Stimulated activated CD4-positive, alpha-beta T cell treated with anti-CD3 and anti-CD28 coated beads, Interleukin-1b, Interleukin-23, amount 100 ng/mL, for 1 hour (primary cell): ENCODE measurements around the gene TAC3.
"Not testable (repeated sequence)": the region's sequence is repeated elsewhere in the genome, so short reads cannot be mapped to it uniquely, and the experiment has no call there.

Experiments used
- DNase-seq, 2 donors: peaks; one replicate each; pipeline ENCODE4 v3.0.0-alpha.2; 2020; ENCODE audit warnings: low read depth in 2 of 2

TAC3 gene

DNA sequence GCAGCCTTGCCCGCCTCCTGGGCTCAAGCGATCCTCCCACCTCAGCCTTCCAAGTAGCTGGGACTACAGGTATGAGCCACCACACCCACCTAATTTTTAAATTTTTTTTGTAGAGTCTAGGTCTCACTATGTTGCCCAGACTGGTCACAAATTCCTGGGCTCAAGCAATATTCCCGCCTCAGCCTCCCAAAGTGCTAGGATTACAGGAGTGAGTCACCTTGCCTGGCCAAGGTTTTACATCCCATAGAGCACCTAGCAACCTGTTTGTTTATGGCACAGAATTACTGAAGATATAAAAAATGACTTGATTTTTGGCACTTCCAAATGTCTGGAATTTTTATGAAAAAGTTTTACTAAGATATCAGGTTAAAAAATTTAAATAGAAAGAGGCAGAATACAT is 17.1 kb upstream of the TAC3 start:
- DNase-seq = no peak

DNA sequence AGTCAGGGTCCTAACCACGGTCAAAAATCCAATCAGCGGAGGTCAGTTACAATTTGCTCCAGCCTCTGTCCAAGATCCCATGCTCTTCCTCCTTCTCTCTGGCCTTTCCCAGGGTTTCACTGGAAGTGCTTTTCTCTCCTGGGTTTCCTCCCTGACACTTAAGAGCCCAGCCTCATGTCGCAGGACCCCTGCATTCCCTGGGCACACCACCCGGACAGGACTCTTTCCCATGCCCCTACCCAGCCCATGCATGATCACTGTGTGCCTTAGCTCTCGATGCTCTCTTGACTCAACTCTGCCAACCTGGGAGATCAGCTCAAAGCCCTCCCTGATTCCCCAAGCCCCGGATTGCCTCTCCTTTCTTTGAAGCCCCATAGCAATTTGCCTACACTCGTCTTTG is 15.5 kb upstream of the TAC3 start:
- no peak for DNase-seq

DNA sequence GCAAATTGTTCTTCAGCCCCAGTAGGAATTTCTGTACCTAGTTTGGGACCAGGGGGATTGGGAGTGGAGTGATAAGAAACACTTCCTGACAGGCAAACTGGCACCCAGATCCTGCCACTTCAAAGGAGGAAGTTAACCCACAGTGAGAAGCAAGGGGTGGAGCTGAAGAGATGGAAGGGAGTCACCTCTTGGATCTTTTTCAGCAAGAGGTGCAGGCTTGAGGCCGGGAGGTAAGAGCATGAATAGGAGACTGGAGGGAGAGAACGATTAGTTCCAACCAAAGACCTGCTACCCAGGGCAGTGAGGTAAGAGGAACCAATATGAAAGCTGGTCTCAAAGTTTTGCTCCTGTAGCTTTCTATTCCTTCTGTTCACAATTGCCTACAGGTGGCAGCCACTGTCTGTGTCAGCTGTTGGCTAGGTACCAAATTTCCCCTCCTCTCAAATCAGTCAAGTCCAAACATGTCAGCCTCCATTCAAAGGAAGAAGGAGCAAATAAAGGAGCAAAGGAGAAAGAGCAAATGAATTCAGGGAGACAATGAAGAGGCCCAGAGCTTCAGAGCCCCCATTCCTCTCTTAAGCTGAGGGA is 14.9 kb upstream of the TAC3 start:
- no peak for DNase-seq

- no peak for DNase-seq
Observed at GRCh38 chr12:57029457-57029856, 13.1 kb upstream of the TAC3 start.

GRCh38 chr12:57027805-57028153 is 11.4 kb upstream of the TAC3 start:
- DNase-seq = no peak

DNA sequence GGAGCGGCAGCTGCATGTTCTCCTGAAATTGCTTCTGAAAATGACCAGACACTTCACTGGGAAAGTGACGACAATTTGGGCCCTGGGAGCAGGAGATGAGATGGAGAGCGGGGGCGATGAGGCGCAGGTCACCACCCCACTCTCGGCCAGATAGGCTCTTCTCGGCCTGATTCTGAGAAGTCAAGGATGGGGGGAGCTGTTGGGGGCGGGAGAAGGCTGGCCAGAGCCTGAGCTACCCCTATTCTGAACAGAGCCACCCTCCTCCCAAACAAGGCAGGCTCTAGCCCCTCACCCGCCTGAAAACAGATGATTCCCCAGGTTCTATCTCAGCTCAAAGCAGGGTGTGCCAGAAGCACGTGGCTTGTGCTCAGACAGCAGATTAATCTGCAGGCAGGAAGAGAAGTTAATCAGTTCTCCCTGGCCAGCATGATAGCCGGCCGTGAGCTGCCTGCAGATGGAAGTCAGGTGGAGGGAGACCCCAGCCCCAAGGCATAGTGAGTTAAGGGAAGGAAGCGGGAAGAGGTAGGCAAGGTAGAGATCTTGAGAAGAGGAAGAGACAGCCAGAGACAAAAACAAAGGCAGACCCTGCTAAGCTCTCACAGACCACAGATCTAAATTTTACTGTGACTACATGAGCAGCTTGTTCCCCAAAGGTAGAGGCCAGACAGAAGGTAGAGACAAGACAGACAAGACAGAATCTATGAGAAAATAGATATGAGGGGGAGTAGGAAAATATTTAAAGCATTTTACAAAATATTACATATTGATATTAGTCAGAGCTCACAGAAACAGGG is 10.9 kb upstream of the TAC3 start:
- no peak for DNase-seq

DNA sequence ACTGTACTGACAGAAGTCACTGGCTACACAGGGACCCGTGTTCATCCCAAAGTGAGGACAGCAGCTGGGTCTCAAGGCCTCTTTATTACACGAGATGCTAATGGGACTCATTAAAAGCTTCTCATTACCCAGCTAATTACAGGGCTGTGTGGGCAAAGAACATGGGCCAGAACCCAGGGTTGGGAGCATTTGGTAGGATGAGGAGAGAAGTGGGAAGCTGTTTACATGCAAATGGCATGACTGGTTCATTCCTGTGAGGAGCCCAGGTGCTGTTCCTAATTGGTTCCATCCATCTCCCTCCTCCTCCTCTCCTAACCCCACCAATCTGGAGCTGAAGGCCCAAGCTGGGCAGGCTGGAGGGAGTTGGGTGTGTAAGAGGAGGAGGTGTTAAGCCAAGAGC is 8.9 kb upstream of the TAC3 start:
- DNase-seq = no peak

- not testable (repeated sequence) for DNase-seq
Observed at GRCh38 chr12:57022324-57022723, 6.0 kb upstream of the TAC3 start.

- DNase-seq = no peak
Observed at GRCh38 chr12:57019983-57020719, 3.8 kb upstream of the TAC3 start.

GRCh38 chr12:57018906-57019305 is 2.6 kb upstream of the TAC3 start:
- DNase-seq = no peak

GRCh38 chr12:57018353-57018752 is 2.0 kb upstream of the TAC3 start:
- not testable (repeated sequence) for DNase-seq

GRCh38 chr12:57012600-57013465 is 3.5 kb downstream of the TAC3 start:
- no peak for DNase-seq

- DNase-seq = no peak
Observed at GRCh38 chr12:57011438-57012424, 4.6 kb downstream of the TAC3 start.

DNA sequence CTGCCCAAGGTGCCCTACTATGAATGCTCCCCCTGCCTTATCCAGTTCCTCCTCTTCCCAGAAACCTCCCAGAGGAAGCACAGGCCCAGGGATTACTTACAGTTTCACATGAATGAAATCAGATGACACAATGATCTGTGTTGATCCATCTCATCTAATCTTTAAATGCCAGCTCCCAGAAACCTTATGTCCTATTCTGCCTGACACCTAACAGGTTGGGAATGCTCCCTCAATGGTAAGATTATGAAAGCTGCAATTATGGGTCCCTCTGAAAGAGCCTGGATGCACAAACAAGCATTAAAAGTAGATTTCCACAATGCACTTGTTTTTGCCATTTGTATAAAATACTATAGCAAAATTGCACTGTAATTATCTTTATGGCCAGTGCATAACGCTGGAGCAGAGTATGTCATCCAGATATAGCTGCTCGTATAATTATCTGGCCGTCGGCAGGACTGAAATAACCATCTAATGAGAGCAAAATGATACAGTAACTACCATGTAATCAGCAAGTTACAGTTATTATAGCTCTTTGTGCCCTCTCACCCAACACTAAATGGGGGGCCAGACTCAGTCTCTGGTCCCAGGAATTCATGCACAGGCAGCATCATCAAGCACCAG is 5.6 kb downstream of the TAC3 start:
- no peak for DNase-seq

DNA sequence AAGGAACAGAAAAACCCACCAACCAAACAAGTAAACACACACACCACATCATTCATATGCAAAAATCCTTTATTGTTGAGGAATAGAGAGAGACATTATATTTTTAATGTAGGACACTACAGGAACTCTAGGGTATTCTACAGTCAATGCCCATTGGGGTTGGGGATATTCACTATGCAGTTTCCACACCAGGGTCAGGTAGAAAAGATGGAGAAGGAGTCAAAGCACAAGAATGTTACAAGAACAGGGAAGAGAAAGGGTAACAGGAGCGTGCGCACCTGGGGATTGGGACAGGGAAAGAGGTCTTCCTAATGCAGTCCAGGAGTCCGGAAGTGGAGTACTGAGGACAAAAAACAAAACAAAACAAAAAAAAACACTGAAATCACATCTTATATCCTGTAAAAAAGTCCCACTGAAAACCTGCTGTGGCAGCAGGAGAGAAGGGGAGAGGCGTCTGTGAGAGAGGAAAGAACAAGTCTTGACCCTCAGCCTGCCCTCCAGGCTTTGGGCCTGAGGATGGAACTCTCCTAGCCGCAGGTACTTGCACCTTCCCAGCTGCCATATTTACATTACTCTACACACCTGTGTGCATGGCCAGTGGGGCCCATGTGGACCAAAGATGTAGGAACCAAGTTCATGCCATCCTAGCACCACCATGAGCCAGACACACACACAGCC is 6.2 kb downstream of the TAC3 start:
- DNase-seq = no peak

DNA sequence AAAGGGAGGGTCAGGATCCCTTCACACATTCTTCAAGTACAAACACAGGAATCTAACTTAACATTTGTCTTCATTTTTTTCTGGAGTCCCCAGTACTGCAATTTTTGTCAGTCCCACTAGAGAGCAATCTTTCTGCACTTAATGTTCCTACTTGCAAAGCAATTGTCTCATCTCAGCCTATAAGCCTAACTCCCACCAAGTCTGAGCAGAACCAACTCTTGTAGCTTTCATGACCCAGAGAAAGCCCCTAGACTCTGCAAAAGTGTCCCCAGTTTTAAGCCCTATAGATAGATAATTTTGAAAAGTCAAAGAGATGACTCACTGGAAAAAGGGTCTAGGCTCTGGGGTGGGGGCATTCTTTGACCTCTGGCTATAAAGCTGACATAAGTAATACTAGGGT is 8.2 kb downstream of the TAC3 start:
- DNase-seq = no peak

DNA sequence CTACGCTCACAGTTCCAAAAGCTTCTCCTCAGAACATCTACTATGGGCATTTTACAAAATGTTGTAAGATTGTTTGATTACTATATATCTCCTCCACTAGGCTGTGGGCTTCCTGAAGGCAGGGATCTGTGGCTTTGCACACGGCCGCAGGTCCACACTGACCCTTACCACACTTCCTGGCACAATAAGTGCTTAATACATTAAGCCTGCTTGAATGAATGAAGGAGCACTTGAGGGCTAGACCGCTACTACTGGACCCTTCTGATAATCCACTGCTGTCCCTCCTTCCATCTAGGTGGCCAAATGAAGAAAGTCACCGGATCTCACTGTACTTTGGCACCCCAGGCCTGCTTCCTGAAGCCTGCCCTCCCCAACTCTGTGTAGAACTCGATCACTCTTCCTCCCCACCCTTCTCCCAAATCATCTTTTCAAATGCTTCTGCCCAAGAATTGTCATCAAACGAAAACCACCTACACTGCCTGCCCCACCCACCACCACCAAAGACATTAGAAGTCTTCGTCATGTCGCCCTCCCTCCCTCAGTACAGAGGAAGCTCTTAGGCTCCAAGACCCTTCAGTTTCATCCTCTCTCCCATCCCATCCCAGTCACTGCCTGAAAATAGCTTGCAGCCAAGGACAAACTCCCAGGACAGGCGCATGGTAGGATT is 9.4 kb downstream of the TAC3 start:
- no peak for DNase-seq

GRCh38 chr12:57005980-57006808 is 10.1 kb downstream of the TAC3 start, which contains the start of gene ZBTB39:
Gene ZBTB39, minus strand, starts transcription at chr12:57006546. Its CDS starts 1,629 bp downstream, at chr12:57004917.
- peak; percentile 32 to 39 for DNase-seq
